ENCODE data around the gene TMEM86B.

The TMEM86B gene

DNA sequence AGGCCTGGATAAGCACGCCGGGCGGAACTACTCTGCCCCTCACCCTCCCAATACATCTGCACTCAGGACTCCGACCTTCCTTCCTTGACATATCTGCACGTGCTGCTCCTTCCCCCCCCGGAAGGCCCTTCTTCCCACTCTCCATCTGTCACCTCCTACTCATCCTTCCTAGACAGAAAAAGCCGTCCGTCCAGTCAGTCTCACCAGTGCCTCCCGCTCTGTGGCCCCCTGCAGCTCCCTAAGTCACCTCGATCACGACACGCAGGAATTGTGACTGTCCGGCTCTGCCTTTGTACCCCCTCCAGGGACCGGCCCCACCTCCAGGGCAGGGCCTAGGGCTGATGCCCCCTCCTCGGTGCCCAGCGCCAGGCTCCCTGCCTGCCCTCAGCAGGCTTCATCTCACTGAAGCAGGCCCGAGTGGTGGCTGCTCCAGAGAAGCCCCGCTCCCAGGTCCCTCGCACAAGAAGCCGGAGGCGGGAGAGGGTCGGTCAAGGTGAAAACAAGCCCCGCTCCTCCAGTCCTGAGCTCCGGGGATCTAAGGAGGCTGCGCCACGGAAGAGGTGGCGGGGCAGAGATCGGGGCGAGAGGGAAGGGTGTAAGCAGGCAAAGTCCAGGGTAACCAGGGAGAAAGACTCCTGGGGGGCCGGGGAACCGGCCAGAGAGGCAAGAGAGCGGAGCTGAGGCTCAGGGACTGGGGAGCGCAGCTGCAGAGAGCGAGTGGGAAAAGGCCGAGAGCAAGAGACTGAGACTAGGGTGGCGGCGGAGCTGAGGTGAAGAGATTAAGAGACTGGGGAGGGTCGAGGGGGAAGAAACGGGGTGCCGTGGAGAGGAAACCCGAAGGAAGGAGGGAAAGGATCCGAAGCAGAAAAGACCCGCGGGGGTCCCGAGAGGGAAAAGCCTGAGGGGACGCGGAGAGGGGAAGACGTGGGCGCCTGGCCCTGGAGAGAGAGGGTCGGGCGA is 29.2 kb upstream of the TMEM86B start:
- DNase-seq: peak; percentile 54

DNA sequence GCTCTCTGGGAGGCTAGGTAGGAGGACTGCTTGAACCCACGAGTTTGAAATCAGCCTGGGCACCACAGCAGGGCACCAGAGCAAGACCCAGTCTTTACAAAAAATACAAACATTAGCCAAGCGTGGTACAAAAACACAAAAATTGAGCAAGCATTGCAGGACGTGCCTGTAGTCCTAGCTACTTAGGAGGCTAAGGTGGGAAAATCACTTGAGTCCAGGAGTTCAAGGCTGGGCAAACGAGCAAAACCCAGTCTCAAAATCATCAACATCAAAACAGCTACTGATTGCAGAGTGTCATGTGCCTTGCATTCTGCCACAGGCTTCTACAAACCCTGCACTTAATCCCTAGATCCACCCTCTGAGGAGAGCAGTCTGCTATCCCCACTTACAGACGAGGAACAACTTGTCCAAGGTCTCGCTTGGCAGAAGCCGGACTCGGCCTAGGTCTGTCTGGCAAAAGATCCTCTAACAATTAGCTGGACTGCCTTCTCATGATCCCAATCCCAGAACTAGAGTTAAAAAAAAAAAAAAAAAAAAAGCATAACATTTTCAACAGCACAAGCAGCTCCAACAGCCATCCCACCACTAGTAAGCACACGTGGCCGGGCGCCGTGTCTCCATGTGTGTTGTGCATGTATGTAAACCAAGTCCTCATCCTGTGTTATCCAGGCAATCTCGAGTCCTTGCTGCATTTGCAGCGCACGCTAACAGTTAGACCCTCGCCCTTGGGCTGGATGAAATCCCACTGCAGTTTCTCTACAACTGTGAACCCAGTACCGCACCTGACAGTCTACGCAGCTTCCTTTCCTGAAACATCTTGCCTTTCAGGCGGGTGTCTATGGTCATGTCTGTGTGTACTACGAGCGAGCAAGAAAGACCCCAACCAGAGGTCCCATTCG is 28.2 kb upstream of the TMEM86B start:
- DNase-seq: no peak

DNA sequence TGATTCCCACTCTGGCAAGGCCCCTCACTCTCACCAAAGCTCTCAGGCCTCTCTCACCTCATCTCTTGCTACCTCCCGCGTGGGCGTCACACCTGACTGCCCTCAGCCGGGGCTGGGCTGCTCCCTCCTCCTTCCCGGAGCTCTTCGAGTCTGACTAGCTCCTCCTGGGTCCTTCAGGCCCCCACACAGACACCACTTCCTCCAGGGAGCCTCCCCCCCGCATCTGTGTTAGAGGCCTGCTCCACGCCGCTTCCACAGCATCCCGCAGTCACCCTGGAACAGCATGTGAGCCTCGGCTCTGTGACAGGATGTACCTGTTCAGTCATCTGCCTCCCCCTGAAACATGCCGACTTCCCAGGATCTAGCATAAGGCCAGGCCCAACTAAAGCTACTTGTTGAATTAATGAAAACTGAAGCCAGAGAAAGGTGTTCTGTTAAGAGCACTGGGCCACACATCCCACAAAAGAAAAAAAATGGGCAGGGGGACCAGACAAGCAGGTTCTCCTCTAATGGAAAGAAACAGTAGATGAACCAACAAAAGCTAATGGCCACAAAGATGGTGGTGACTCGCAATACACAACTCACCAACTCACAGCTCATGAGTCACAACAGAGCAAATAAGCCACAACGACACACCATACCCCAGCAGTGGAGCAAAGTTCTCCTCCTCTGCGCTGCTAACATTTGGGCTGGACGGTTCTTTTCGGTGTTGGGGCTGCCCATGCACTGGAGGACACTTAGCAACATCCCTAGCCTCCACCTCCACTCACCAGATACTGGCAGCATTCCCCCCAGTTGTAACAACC is 27.3 kb upstream of the TMEM86B start:
- DNase-seq: peak; percentile 80

DNA sequence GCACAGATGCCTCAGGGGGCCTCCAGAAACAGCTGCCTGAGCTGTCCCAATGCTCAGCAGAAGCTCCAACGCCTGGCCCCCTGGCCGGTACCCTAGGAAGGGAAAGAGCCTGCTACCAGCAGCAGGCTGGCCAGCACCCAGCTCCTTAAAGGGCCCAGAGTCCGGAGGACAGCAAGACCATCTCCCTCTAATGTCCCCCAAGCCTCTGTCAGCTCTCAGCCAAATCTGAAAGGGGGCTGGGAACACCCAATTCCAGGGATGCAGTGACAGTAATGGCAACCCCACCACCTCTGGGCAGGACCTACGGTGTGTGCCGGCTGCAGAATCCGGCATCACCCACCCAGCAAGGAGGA is 26.0 kb upstream of the TMEM86B start:
- DNase-seq: no peak

DNA sequence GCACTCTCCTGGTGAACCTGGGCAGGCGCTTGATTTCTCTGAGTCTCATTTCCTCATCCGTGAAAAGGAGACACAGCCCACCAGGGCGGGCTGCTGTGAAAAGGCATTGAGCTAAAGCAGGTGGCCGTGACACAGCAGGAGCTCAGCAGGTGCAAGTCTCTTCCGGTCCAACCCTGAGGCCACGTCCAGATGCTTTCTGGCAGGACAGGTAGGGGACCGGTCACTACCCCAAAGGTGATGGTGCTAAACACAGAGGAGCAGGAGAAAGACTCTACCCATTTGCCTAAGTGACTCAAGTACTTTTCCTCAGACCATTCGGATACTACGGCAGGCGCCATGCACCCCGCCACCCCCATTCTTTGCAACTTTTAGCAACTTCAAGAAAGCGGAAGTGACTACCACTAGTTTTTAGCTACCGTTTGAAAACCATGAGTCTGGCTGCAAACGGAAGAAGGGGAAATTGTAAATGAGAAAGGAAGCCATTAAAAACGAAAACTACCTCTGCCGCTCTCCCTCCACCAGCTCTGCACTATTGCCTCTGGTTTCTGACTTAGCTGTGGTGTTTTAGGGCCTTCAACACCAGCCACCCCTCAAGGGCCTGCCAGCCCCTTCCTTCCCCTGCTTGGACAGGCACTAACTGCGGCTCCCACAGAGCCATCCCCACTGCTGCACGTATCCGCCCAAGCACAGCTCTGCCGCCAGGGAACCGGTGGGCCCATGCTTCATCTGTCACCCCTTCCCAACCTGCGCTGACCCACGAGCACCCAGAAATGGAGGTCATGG is 25.5 kb upstream of the TMEM86B start:
- DNase-seq: peak; percentile 78

DNA sequence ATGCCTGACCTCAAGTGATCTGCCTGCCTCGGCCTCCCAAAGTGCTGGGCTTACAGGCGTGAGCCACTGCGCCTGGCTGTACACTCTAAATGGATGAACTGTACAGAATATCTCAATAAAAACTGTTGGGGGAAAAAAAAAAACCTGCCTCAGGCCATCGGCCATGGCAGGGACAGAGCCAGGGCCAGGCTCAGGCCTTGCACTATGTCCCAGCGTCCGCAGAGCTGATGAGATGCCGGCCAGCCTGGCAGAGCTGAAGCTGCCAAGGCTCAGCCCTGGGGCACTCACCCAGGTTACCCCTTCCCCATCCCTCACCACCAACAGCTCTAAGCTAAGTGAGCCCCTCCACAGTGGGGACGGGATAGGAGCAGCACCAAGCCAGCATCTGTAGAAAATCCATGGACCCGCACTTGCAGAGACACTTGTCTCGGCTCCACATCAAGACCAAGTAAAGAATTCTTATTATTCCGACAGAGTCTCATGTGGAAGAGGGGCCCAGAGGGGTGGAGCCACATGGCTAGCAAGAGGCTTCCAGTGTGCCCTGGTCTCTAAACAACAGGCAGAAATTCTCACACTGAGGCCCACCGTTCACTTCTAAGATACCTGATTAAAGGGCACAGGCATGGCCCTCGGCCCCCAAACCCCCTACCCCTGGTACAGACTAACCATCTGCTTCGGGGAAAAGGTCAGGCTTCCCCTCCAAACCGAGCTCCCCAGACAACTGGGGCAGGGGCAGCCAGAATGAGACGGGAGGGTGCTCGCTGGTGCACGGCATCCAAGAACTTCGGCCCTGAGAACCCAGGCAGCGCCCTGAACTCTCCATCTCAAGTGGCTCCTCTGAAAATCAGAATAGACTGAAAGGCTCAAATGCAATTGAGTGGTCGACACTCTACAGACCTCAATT is 24.4 kb upstream of the TMEM86B start:
- DNase-seq: no peak

DNA sequence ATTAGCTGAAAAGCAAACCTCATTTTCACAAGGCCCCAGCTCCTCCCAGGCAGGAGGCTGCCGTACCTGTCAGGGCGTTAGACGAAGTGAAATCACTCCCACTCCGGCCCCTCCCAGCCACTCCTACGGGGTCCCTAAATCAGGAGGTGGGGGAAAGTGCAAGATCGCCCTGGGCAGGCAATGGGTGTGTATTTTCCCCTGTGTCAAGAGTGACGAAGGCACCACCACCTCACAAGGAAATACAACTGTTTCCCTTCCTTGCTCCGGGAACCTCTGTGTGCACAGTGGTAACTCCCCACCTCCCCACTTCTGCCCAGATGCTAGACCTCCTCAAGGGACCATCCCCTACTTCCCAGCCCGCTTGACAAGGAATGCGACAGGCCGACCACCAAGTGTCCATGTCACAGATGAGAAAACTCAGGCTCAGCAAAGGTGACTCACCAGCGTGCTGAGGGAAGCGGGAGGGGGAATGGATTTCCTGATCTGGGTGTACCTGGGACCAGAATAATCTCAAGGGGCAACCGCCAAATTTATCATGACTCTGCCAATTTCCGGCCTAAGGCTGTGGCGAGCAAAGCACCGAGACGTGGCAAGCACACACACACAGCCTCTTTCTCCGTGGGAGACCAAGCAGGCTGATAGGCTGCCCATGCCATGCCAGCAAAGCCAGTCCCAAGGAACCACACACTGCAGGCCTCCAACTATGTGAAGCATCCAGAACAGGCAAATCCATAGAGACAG is 22.9 kb upstream of the TMEM86B start:
- peak; percentile 76 for DNase-seq

DNA sequence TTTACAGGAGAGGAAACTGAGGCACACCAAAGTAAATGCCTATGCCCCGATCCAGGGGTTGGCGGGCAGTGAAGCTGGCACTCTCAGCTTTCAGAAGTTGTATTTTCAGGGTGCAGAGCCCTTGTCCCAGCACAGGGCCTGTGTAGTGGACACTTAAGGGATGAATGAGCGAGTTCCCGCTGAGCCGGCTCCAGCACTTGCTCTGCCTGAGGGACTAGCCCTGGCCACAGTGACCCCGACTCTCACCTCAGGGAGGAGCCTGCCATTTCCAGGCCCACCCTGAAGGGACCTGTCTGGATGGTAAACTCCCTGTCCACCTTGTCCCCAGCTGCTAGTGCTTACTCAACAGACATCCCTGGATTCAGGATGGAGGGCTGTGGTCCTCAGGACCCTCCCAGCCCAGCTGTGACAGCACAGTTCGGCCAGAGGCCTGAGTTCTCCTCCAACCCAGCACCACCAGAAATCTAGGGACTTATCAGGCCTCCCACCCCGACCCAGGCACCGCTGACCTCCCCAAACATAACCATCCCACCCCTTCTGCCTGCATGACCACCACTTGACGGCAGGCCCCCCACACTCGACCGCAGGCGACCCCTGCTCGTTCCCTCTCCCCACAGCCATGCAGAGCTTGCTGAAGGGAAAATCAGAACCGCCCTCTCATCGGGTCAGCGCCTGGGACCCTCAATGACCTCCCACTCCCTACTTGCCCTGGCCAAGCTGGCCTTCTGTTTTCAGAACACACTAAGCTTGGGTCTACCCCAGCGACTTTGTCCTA is 21.9 kb upstream of the TMEM86B start:
- DNase-seq: no peak

DNA sequence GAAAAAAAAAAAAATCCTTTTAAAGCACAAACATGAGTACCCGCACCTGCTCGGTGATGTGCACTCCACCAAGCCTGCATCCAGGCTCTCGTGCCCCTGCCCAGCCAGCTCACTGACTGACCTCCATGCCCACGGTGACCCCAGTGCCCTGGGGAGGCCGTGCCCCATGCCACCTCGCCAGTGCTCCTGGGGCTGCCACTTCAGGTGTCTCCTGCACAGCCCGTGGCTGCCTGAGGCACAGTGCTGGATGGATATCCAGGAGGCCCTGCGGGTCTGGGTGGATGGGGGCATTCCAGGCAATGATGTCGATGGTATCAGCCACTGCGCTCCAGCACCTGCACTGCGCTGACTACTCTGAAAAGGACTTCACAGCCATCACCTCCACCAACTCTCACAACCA is 21.3 kb upstream of the TMEM86B start:
- no peak for DNase-seq

DNA sequence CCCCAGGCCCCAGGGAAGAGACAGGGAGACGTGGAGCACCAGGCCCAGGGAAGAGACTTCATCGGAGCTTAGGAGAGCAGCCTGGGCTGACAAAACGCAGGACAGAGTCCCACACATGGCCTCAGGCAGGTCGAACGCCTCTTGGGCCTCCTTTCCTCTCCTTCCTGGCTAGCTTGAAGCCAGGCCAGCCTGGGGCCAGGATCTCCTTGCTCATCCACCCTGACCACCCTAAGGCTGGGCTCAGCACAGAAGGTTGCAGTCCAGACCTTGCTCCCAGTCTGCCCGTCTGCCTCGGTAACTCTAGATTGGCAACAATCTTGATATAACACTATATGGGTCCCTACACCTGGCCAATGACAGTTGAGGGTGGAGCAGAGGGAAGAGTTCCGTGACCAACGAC is 20.1 kb upstream of the TMEM86B start:
- DNase-seq: no peak

DNA sequence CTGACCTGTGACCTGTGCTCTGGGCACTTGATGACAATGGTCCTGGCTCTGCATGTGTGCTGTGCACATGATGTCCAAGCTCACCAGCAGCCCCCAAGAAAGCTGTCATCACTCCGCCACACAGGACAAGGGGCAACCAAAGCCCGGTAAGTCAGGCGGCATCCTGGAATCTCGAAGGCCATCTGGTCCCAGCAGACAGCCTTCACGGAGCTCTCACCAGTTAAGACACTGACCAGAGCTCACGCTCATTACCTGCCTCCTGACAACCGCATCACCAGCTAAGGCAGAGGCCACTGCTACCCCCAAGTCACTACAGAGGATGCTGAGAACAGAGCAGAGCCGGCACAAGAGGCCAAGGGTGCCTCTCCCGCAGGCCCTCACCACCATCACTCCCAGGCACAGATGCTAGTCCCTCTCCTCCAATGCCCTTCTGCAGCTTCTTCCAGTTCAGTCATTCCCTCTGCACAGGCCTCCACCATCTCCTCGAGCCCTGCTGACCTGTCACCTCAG is 19.7 kb upstream of the TMEM86B start:
- DNase-seq: no peak

DNA sequence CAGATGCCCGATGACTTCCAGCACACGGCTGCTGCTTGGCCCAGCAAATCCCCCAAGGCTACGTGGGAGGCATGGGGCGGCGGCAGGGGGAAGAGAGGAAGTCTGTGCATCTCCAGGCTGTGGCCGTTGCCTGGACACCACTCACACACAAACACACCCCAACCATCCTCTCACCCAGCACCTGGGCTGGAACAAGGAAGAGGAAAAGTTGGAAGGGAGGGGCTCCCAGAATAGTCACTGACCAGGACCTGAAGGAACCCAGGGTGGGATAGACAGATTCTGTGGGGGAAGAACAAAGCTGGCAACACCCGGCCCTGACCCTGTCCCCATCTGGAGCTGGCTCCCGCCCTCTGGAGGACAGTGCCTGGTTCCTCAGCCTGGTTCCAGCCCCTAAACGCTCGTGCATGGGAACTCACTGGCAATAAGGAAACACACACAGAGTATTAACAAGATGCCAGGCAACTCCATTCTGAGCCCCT is 19.1 kb upstream of the TMEM86B start:
- no peak for DNase-seq

DNA sequence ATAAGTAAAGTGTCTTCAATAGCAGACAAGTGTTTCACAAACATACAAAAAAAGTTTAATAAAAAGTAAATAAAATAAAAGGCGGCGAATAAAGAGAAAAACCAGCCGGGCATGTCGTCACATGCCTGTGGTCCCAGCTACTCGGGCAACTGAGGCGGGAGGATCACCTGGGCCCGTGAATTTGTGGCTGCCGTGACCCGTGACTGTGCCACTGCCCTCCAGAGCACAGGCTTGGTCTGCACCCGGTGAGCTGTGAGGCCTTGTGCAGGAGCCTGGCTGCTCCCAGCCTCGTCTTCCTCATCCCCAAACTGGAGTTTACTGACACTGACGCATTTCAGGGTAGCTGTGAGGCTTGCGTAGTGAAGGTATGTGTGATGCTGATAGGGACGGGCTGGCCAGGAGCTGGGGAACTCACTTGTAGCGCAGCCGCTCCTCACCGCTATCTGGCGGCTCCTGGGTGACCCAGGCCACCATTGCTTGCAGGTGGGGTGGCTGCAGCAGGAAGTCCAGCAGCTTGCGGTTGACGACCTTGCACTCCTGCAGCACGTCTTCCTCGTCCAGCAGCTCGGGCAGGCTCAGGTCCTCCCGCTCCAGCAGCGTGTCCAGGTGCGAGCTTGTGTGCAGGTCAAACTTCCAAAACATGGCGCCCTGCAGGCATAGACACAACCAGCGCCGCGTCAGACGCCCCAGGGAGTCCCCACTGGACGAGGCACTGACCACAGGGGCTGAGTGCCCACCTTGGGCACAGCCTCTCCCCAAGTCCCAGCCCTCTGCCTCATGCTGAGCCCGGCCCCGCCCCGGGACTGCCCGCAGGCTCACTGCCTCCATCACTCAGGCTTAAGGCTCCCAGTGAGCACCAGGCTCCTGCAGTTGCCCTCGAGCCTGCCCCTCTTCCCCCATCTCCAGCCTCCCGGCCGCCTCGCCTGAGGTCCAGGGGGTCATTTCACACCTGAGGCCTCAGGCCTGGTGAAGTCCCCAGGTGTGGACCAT is 18.2 kb upstream of the TMEM86B start:
- no peak for DNase-seq

DNA sequence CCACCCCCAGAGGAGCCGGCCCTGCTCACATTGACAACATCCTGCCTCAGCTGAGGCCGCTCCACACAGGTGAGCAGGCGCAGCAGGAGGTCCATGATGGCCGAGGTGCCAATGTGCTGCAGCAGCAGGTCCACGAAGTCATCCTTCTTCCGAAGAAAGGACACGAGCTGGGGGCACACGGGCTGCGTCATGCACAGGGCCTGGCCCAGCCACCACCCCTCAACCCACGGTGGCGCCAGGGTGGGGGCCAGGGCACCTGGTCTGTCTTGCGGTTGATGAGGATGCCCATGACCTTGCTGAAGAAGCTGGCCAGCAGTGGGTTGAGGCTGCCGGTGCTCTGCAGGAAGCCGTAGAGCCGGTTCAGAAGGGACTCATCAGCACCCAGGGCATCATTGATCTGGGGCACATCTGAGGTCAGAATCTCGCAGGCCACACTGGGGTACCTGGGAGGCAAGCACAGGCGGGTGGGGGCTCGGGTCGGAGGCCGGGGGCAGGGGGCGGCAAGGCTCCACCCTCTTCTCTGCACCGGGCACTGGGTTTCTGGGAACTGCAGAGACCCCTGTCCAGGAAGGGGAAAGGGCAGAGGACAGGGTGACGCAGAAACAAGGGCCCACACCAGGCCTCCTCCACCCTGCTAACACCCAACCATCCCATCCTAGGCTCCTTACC is 16.8 kb upstream of the TMEM86B start:
- DNase-seq: no peak

DNA sequence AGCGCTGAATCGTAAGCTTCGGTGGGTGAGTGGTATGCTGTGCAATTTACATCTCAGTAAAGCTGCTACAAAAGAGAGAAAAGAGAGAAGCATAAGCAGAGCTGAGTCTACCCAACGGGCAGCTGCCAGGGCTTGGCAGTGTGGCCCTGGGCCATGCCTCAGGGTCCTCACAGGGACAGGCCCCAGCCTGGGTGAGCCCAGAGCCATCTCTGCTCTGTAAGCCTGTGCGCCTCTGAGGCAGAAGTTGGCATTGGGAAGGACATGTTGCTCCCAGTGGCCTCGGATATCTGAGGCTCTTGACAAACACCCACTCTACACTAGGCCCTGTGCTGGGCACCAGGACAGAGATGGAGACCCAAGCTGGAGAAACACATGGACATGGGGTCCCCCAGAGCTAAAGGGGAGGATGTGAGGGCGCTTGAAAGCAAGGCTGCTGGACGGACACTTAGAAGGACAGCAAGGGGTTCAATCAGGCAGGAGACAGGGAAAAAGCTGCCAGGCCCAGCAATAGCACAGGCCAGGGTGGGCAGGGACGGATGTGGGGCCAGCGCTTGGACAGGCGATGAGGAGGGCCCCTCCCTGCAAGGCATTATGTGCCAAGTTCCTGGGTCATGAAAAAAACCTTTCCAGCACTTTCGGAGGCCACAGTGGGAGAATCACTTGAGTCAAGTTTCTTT is 15.6 kb upstream of the TMEM86B start:
- no peak for DNase-seq

DNA sequence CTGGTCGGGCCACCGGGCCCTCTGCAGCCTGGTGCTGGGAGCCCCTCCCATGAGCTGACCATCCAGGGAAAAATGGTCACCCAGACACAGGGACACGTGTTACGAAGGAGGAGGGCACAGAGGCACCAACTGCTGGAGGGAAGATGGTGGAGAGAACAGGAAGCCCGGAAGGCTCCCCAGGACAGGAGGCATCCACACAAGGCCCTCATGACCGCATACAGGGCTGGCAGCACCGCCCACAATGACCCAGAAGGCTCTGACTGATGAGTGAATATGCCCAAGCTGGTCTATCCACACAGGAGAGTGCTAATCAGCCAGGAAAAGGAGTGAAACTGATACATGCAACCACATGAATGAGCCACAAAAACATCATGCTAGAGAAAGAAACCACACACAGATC is 14.0 kb upstream of the TMEM86B start:
- no peak for DNase-seq
